ENCODE measurements around the gene BCLAF1.

BCLAF1 gene

DNA sequence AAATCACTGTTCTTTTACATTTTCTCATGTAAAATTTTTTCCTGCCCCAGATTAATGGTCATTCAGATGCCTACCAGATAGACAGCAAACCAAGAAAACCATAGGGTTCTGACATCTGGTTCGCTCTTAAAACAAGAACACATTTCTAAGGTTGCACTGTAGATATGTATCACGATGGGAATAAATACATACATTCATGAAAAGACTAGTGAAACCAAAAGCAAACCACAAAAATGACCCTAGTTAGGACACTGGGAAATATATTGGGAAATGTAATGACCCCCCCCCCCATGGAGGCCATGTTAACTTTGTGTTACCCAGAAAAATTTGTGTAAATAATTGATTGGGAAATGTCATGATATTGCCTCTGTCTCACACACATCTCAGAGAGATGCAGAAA, 77.0 kb downstream of the BCLAF1 start:
- H3K27me3 ChIP-seq (replicated peaks; ENCODE audit: insufficient read depth, low read length): no peaks in the 10 kb centered on the region

DNA sequence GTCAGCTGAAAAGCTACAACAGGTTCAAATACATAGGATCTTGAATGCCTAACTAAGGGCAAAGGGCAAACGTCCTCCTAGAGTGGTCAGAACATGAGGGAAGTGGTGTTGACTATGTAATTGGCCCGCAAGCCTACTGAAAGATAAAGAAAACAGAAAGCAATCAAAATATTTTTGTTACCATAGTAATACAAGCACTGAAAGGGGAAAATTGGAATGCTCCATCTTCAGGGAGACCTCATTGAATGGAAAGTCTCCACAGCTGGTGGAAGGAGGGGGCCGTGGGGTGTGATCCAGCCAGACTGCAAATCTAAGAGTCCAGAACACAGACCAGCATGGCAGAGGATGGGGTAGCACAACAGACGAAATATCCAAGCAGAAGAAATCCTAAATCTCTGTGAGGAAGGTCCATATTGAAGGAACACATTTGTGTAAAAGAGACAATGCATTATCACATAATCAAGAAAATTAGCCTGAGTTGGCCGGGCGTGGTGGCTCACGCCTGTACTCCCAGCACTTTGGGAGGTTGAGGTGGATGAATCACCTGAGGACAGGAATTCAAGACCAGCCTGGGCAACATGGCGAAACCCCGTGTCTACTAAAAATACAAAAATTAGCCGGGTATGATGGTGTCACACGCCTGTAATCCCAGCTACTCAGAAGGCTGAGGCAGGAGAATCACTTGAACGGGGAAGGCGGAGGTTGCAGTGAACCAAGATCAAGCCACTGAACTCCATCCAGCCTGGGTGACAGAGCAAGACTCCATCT, 79.1 kb downstream of the BCLAF1 start:
- TF ChIP-seq, protein P1, sequence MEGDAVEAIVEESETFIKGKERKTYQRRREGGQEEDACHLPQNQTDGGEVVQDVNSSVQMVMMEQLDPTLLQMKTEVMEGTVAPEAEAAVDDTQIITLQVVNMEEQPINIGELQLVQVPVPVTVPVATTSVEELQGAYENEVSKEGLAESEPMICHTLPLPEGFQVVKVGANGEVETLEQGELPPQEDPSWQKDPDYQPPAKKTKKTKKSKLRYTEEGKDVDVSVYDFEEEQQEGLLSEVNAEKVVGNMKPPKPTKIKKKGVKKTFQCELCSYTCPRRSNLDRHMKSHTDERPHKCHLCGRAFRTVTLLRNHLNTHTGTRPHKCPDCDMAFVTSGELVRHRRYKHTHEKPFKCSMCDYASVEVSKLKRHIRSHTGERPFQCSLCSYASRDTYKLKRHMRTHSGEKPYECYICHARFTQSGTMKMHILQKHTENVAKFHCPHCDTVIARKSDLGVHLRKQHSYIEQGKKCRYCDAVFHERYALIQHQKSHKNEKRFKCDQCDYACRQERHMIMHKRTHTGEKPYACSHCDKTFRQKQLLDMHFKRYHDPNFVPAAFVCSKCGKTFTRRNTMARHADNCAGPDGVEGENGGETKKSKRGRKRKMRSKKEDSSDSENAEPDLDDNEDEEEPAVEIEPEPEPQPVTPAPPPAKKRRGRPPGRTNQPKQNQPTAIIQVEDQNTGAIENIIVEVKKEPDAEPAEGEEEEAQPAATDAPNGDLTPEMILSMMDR (IDR thresholded peaks at IDR 0.05; ENCODE audit: low read length): no peak
- TF ChIP-seq EZH2 (optimal IDR thresholded peaks at IDR 0.05; ENCODE audit: low read depth, low read length) (no peak), EZH2phosphoT487 (IDR thresholded peaks at IDR 0.05; ENCODE audit: low read length) (no peak)

More for the DNA sequence above, 77.0 kb downstream of the BCLAF1 start:
- H3K9me2 ChIP-seq (replicated peaks; ENCODE audit: insufficient read depth, low read length): no peaks in the 10 kb centered on the region
- no peaks in the 10 kb centered on the region for H3K9me3 ChIP-seq (replicated peaks; ENCODE audit: insufficient read depth, low read length)
- H4K20me1 ChIP-seq (ENCODE audit: insufficient read depth, low read length): no peaks in the 10 kb centered on the region
- H3K79me2 ChIP-seq (ENCODE audit: low read length): no peaks in the 10 kb centered on the region
- no peaks in the 10 kb centered on the region for H3K4me1 ChIP-seq (ENCODE audit: low read length)
- H3K4me3 ChIP-seq (ENCODE audit: low read length): no peak overlapping the region
- H3K9ac ChIP-seq (ENCODE audit: low read length): no peak overlapping the region
- no peaks in the 10 kb centered on the region for H3K36me3 ChIP-seq (replicated peaks; ENCODE audit: insufficient read depth, low read length)
- TF ChIP-seq EZH2phosphoT487 (IDR thresholded peaks at IDR 0.05; ENCODE audit: low read length): no peak
- TF ChIP-seq, protein P1 (IDR thresholded peaks at IDR 0.05; ENCODE audit: low read length): no peak
- TF ChIP-seq EZH2 (optimal IDR thresholded peaks at IDR 0.05; ENCODE audit: low read depth, low read length): no peak
- H2AFZ ChIP-seq (ENCODE audit: low read length): no peak overlapping the region
- H3F3A ChIP-seq (ENCODE audit: insufficient read depth, low read length): no peaks in the 10 kb centered on the region
- no peak for DNase-seq
- no peak overlapping the region for H3K27ac ChIP-seq (ENCODE audit: low read length)
- H3K4me2 ChIP-seq (ENCODE audit: low read depth, low read length): no peak overlapping the region

DNA sequence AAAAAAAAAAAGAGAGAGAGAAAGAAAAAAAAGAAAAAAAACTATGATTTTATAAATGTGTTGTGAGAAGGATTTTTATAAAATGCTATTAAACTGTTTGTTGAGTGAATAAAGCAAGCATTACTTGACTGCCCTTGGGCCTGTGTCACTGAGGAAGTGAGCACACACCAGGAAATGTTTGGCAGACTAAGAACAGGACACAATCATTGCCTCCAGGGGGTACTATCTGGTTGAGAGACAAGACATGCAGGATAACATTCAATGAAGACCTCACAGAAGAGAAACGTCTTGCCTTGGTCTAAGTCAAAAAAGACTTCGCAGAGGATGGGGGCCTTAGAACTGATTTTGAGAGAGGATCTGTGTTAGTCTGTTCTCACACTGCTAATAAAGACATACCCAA, 80.2 kb downstream of the BCLAF1 start:
- H3K36me3 ChIP-seq (replicated peaks; ENCODE audit: insufficient read depth, low read length): no peaks in the 10 kb centered on the region
- no peak overlapping the region for H3K27ac ChIP-seq (ENCODE audit: low read length)
- no peak overlapping the region for H3K9ac ChIP-seq (ENCODE audit: low read length)
- no peaks in the 10 kb centered on the region for H3K9me3 ChIP-seq (replicated peaks; ENCODE audit: insufficient read depth, low read length)
- H4K20me1 ChIP-seq (ENCODE audit: insufficient read depth, low read length): no peaks in the 10 kb centered on the region
- no peaks in the 10 kb centered on the region for H3K9me2 ChIP-seq (replicated peaks; ENCODE audit: insufficient read depth, low read length)
- no peak overlapping the region for H3K4me2 ChIP-seq (ENCODE audit: low read depth, low read length)
- no peak overlapping the region for H3K4me3 ChIP-seq (ENCODE audit: low read length)
- no peaks in the 10 kb centered on the region for H3K27me3 ChIP-seq (replicated peaks; ENCODE audit: insufficient read depth, low read length)
- no peak for DNase-seq
- no peaks in the 10 kb centered on the region for H3F3A ChIP-seq (ENCODE audit: insufficient read depth, low read length)
- H3K79me2 ChIP-seq (ENCODE audit: low read length): no peaks in the 10 kb centered on the region
- TF ChIP-seq EZH2 (optimal IDR thresholded peaks at IDR 0.05; ENCODE audit: low read depth, low read length): no peak
- TF ChIP-seq, protein P1 (IDR thresholded peaks at IDR 0.05; ENCODE audit: low read length): no peak
- no peaks in the 10 kb centered on the region for H3K4me1 ChIP-seq (ENCODE audit: low read length)
- H2AFZ ChIP-seq (ENCODE audit: low read length): no peak overlapping the region

More for the DNA sequence above, 79.1 kb downstream of the BCLAF1 start:
- Histone ChIP-seq H3K4me3 (ENCODE audit: low read length) (no peak overlapping the region), H3K4me1 (ENCODE audit: low read length) (no peaks in the 10 kb centered on the region), H3K36me3 (replicated peaks; ENCODE audit: insufficient read depth, low read length) (no peaks in the 10 kb centered on the region), H3K9me2 (replicated peaks; ENCODE audit: insufficient read depth, low read length) (no peaks in the 10 kb centered on the region), H3F3A (ENCODE audit: insufficient read depth, low read length) (no peaks in the 10 kb centered on the region), H2AFZ (ENCODE audit: low read length) (no peak overlapping the region), H3K27ac (ENCODE audit: low read length) (no peak overlapping the region), H3K4me2 (ENCODE audit: low read depth, low read length) (no peak overlapping the region), H3K9me3 (replicated peaks; ENCODE audit: insufficient read depth, low read length) (no peaks in the 10 kb centered on the region), H3K9ac (ENCODE audit: low read length) (no peak overlapping the region), H4K20me1 (ENCODE audit: insufficient read depth, low read length) (no peaks in the 10 kb centered on the region), H3K79me2 (ENCODE audit: low read length) (no peaks in the 10 kb centered on the region), H3K27me3 (replicated peaks; ENCODE audit: insufficient read depth, low read length) (no peaks in the 10 kb centered on the region)
- no peak for DNase-seq

Data from MM.1S (cell line).